ENCODE results near the gene DAB1. TPM values are rescaled to one million over a fixed set of nuclear protein-coding genes. Genes with fewer than 3 reads are reported as not detected.

DAB1 gene
- total and polyA plus RNA-seq, 2 of the 8 experiments (the other 6 are each of a cell fraction or from before 2014, with no cell fraction given) = 4.4 to 11.8 TPM

- no peak for TF ChIP-seq CHD7 (IDR thresholded peaks at IDR 0.05; ENCODE audit: insufficient replicate concordance, low read length)
- TF ChIP-seq KDM1A (IDR thresholded peaks at IDR 0.05; ENCODE audit: borderline replicate concordance, low read length) = no peak
- no peak for TF ChIP-seq TAF1 (IDR thresholded peaks at IDR 0.05; ENCODE audit: low read depth, low read length)
- no peak for TF ChIP-seq EP300 (IDR thresholded peaks at IDR 0.05; ENCODE audit: borderline replicate concordance in 1 of 2, low read depth in 2 of 2, low read length in 2 of 2)
- TF ChIP-seq YY1 (IDR thresholded peaks at IDR 0.05; ENCODE audit: low read depth, low read length) = no peak
- TF ChIP-seq TBP (IDR thresholded peaks at IDR 0.05; ENCODE audit: low read depth, low read length) = no peak
- TF ChIP-seq SP1 (IDR thresholded peaks at IDR 0.05; ENCODE audit: low read depth, low read length) = no peak
These were observed 129.7 kb downstream of the DAB1 start (continued) for GRCh38 chr1:57294177-57294576.

All from H1 (cell line).